Measurements from ENCODE around the gene ZNF768.

ZNF768 gene

DNA sequence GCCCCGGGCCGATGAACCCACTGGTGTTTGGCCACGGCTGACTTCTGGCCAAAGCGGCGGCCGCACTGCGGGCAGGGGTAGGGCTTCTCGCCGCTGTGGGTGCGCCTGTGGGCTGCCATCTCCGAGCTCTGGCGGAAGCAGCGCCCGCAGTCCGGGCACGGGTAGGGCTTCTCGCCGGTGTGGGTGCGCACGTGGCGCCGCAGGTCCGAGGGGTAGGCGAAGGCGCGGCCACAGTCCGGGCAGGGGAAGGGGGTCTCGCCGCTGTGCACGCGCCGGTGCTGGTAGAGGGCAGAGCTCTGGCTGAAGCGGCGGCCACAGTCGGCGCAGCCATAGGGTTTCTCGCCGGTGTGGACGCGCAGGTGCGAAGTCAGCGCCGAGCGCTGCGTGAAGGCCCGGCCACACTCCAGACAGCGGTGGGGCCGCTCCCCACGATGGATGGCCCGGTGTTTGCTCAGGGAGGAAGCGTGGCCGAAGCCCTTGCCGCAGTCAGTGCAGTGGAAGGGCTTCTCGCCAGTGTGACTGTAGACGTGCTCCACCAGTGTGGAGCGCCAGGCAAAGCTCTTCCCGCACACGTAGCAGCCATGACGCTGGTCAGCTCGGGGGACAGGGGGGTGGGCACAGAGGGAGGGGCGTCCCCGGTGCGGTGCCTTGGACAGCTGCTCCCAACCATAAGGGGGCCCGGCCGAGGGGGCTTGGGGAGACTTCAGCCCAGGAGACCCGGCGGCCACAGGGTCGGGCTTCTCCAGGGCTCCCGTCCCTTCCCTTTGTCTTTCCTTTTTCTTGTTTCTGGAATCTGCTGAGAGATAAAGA, 29.2 kb upstream of the ZNF768 start:
- Histone ChIP-seq H3K27ac (ENCODE audit: poor library complexity, severe bottlenecking) (no peak overlapping the region), H3K27me3 (ENCODE audit: insufficient read depth, poor library complexity, severe bottlenecking) (no peaks in the 10 kb centered on the region), H3K9me3 (ENCODE audit: severe bottlenecking) (no peaks in the 10 kb centered on the region), H3K4me3 (ENCODE audit: severe bottlenecking) (no peak overlapping the region), H3K4me1 (ENCODE audit: insufficient read depth, poor library complexity, severe bottlenecking) (no peaks in the 10 kb centered on the region), H3K36me3 (ENCODE audit: low read depth) (peaks cover 26% of the 10 kb centered on the region)
- no peak for ATAC-seq (ENCODE audit: low read depth)
- TF ChIP-seq, protein P1, sequence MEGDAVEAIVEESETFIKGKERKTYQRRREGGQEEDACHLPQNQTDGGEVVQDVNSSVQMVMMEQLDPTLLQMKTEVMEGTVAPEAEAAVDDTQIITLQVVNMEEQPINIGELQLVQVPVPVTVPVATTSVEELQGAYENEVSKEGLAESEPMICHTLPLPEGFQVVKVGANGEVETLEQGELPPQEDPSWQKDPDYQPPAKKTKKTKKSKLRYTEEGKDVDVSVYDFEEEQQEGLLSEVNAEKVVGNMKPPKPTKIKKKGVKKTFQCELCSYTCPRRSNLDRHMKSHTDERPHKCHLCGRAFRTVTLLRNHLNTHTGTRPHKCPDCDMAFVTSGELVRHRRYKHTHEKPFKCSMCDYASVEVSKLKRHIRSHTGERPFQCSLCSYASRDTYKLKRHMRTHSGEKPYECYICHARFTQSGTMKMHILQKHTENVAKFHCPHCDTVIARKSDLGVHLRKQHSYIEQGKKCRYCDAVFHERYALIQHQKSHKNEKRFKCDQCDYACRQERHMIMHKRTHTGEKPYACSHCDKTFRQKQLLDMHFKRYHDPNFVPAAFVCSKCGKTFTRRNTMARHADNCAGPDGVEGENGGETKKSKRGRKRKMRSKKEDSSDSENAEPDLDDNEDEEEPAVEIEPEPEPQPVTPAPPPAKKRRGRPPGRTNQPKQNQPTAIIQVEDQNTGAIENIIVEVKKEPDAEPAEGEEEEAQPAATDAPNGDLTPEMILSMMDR (IDR thresholded peaks at IDR 0.05; ENCODE audit: poor library complexity, severe bottlenecking), result no peak
- DNase-seq (ENCODE audit: low spot score), result no peak

DNA sequence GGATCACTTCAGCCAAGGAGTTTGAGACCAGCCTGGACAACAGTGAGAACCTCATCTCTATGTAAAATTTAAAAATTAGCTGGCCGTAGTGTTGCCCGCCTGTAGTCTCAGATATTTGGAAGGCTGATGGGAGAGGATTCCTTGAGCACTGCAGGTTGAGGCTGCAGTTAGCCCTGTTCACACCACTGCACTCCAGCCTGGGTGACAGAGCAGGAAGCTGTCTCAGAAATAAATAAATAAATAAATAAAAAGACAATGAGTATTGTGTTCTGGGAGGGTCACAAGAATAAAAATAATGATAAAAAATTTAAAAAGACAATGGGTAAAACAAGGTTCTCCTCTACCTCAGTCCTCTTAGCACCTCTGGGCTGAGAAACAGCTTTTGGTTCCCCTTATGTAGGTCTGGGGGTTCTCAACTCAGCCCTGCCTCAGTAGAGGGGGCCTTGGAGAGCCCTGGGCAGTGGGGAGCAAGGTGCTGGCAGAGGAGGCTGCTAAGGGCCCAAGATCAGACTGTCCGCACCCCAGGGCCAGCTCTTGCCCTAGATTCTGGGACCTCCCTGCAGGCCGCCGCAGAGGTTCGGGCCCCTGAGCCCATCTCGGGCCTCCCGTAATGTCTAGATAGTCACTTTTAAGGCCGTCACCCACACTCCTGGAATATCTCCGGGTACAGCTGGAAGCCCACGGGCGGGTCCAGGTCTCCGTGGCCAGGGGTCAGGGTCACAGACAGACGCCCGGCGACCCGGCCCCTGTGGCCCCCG, 28.4 kb upstream of the ZNF768 start:
- ATAC-seq (ENCODE audit: low read depth) (no peak), DNase-seq (ENCODE audit: low spot score) (no peak)
- Histone ChIP-seq H3K9me3 (ENCODE audit: severe bottlenecking) (no peaks in the 10 kb centered on the region), H3K4me1 (ENCODE audit: insufficient read depth, poor library complexity, severe bottlenecking) (no peaks in the 10 kb centered on the region), H3K36me3 (ENCODE audit: low read depth) (peaks cover 26% of the 10 kb centered on the region), H3K27me3 (ENCODE audit: insufficient read depth, poor library complexity, severe bottlenecking) (no peaks in the 10 kb centered on the region), H3K27ac (ENCODE audit: poor library complexity, severe bottlenecking) (no peak overlapping the region), H3K4me3 (ENCODE audit: severe bottlenecking) (no peak overlapping the region)
- TF ChIP-seq, protein P1 (IDR thresholded peaks at IDR 0.05; ENCODE audit: poor library complexity, severe bottlenecking), result no peak

DNA sequence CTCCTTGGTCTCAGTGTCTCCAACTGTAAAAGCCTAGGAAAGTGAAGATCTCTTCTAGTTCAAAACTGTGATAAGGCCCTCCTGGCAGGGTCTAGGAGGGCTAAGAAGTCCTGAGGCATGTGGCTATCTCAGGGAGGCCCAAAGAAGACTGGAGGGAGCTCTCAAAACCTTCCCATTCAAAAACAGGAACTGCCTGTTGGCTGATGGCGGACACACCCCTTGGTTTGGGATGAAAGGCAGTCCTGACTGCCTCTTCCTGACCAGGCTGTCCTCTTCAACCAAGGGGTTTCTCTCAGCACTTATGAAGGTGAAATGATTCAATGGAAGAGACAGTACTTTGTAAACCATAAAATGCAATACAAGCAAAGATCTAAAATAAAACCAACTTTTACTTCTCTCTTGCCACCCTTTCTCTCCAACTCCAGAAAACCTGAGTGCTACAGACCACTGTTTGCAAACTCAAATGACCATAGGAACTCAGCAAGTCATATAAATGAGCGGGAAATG, 27.1 kb upstream of the ZNF768 start:
- no peaks in the 10 kb centered on the region for H3K27me3 ChIP-seq (ENCODE audit: insufficient read depth, poor library complexity, severe bottlenecking)
- DNase-seq (ENCODE audit: low spot score) (no peak), ATAC-seq (ENCODE audit: low read depth) (no peak)
- H3K4me3 ChIP-seq (ENCODE audit: severe bottlenecking), result no peak overlapping the region
- H3K4me1 ChIP-seq (ENCODE audit: insufficient read depth, poor library complexity, severe bottlenecking), result no peaks in the 10 kb centered on the region
- no peaks in the 10 kb centered on the region for H3K9me3 ChIP-seq (ENCODE audit: severe bottlenecking)
- TF ChIP-seq, protein P1 (IDR thresholded peaks at IDR 0.05; ENCODE audit: poor library complexity, severe bottlenecking), result no peak
- H3K36me3 ChIP-seq (ENCODE audit: low read depth), result peaks cover 26% of the 10 kb centered on the region
- H3K27ac ChIP-seq (ENCODE audit: poor library complexity, severe bottlenecking), result no peak overlapping the region

DNA sequence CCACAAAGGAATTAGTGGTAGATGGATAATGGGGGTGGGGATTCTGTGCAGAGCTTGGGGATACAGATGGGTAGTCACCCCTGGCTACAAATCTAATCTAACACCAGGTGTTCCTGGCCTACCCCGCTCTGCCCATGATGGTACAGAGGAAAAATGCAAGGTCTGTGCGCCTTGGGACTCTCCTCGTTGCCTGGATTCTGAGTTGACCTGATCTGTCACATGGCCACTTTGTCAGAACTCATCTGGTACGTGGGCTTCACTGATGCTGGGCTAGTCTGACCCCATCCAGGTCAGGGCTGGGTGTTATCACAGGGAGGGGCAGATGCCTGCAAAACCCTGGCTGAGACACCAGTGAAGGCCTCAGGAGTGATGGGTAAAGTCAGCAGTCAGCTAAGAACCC, 26.6 kb upstream of the ZNF768 start:
- H3K4me3 ChIP-seq (ENCODE audit: severe bottlenecking), result no peak overlapping the region
- TF ChIP-seq, protein P1 (IDR thresholded peaks at IDR 0.05; ENCODE audit: poor library complexity, severe bottlenecking), result no peak
- no peaks in the 10 kb centered on the region for H3K4me1 ChIP-seq (ENCODE audit: insufficient read depth, poor library complexity, severe bottlenecking)
- peaks cover 26% of the 10 kb centered on the region for H3K36me3 ChIP-seq (ENCODE audit: low read depth)
- DNase-seq (ENCODE audit: low spot score) (no peak), ATAC-seq (ENCODE audit: low read depth) (no peak)
- no peaks in the 10 kb centered on the region for H3K27me3 ChIP-seq (ENCODE audit: insufficient read depth, poor library complexity, severe bottlenecking)
- no peaks in the 10 kb centered on the region for H3K9me3 ChIP-seq (ENCODE audit: severe bottlenecking)
- no peak overlapping the region for H3K27ac ChIP-seq (ENCODE audit: poor library complexity, severe bottlenecking)
